Measurements from ENCODE around the gene LCN10. TPM values are rescaled to one million over a fixed set of nuclear protein-coding genes. Genes with fewer than 3 reads are reported as not detected.
A peak's percentile ranks its signal among the peaks of the same experiment; 100 is the strongest.

LCN10 gene
- total and polyA plus RNA-seq, 7 donors = 1.2 to 9.2 (median 2.1) TPM

- Histone ChIP-seq H3K27me3 (no peaks in the 10 kb centered on the region), H3K9me3 (no peaks in the 10 kb centered on the region), H3K27ac (no peak overlapping the region), H3K4me1 (peaks cover 0 to 1% (median 0%) of the 10 kb centered on the region in 4 donors), H3K4me3 (no peak overlapping the region), H3K36me3 (no peaks in the 10 kb centered on the region)
- TF ChIP-seq EP300 (IDR thresholded peaks at IDR 0.05) (no peak), POLR2A (IDR thresholded peaks at IDR 0.05) (no peak), CTCF (IDR thresholded peaks at IDR 0.05) (peak; percentile 3 to 49 (median 32)), POLR2AphosphoS5 (IDR thresholded peaks at IDR 0.05) (no peak)
- DNase-seq = no peak
- intact Hi-C loops (cut with DNase I) = no loop called here
- WGBS, 2 donors = 22 to 42% methylated on average over 9 of the region's 9 CpGs
Measured at GRCh38 chr9:136784249-136784996, 41.7 kb upstream of the LCN10 start.

- Histone ChIP-seq H3K9me3 (no peaks in the 10 kb centered on the region), H3K27ac (no peak overlapping the region), H3K36me3 (no peaks in the 10 kb centered on the region), H3K4me1 (peaks cover 0 to 1% (median 0%) of the 10 kb centered on the region in 4 donors), H3K27me3 (no peaks in the 10 kb centered on the region), H3K4me3 (no peak overlapping the region)
- intact Hi-C loops (cut with DNase I) = no loop called here
- 91 to 95% methylated on average over 3 of the region's 3 CpGs for WGBS, 2 donors
- DNase-seq = no peak
- TF ChIP-seq CTCF (IDR thresholded peaks at IDR 0.05) = no peak
- no peak for TF ChIP-seq POLR2AphosphoS5 (IDR thresholded peaks at IDR 0.05)
- TF ChIP-seq EP300 (IDR thresholded peaks at IDR 0.05) = no peak
- TF ChIP-seq POLR2A (IDR thresholded peaks at IDR 0.05) = no peak
Measured at GRCh38 chr9:136782452-136782851, 39.7 kb upstream of the LCN10 start.

GRCh38 chr9:136779808-136780207, 37.1 kb upstream of the LCN10 start:
- no peaks in the 10 kb centered on the region for H3K36me3 ChIP-seq
- intact Hi-C loops (cut with DNase I) = no loop called here
- 83 to 90% methylated on average over 5 of the region's 5 CpGs for WGBS, 2 donors
- no peaks in the 10 kb centered on the region for H3K27me3 ChIP-seq
- H3K27ac ChIP-seq = no peak overlapping the region
- H3K4me1 ChIP-seq = peaks cover 0 to 1% (median 0%) of the 10 kb centered on the region in 4 donors
- no peak for DNase-seq
- no peak overlapping the region for H3K4me3 ChIP-seq
- TF ChIP-seq CTCF (IDR thresholded peaks at IDR 0.05) = no peak
- no peak for TF ChIP-seq EP300 (IDR thresholded peaks at IDR 0.05)
- no peak for TF ChIP-seq POLR2AphosphoS5 (IDR thresholded peaks at IDR 0.05)
- no peaks in the 10 kb centered on the region for H3K9me3 ChIP-seq

GRCh38 chr9:136777359-136777758, 34.6 kb upstream of the LCN10 start:
- 16 to 66% methylated on average over 14 of the region's 14 CpGs for whole genome bisulfite sequencing, 2 donors
- no peak for TF ChIP-seq POLR2A (IDR thresholded peaks at IDR 0.05)
- no peak for TF ChIP-seq POLR2AphosphoS5 (IDR thresholded peaks at IDR 0.05)
- no peak for TF ChIP-seq EP300 (IDR thresholded peaks at IDR 0.05)
- no peak for TF ChIP-seq CTCF (IDR thresholded peaks at IDR 0.05)
- intact Hi-C loops (cut with DNase I) = no loop called here
- Histone ChIP-seq H3K4me1 (no peaks in the 10 kb centered on the region), H3K9me3 (peaks cover 0 to 4% (median 2%) of the 10 kb centered on the region in 4 donors), H3K4me3 (no peak overlapping the region), H3K36me3 (no peaks in the 10 kb centered on the region), H3K27me3 (no peaks in the 10 kb centered on the region), H3K27ac (no peak overlapping the region)
- DNase-seq = no peak
